HEK293 (cell line): ENCODE results near the gene TTYH1.

Experiments
- CTCF ChIA-PET: fragments of 350-600 bp; formaldehyde crosslinking; extraction: SDS; loops from one replicate; lab custom pipeline; 2021; ENCODE audit warnings: antibody characterized with exemption; lab: Yijun Ruan, JAX
- POLR2A ChIA-PET: fragments of 300-600 bp; formaldehyde crosslinking; extraction: SDS; loops from one replicate; lab custom pipeline; 2020; ENCODE audit warnings: antibody characterized with exemption, inconsistent platforms; lab: Yijun Ruan, JAX
- H3K27ac ChIP-seq: fragments of 200-500 bp; sonication (Bioruptor generic); 2 replicates; pipeline ENCODE4 v1.5.1; 2014; ENCODE audit warnings: low read depth, low read length, control low read depth, inconsistent platforms; ENCODE audit errors: extremely low read depth
- H3K36me3 ChIP-seq, 2 experiments: fragments of 200-500 bp in 1 of 2; sonication (Bioruptor generic) in 1 of 2; 1 replicate in 1 of 2; 2 replicates in 1 of 2; pipeline ENCODE4 v1.5.1; 2014 to 2017; ENCODE audit warnings: inconsistent platforms in 2 of 2, low read length in 2 of 2; ENCODE audit not compliant: control insufficient read depth in 2 of 2, insufficient read depth in 1 of 2
- H3K4me1 ChIP-seq: fragments of 200-500 bp; sonication (Bioruptor generic); 2 replicates; pipeline ENCODE4 v1.5.1; 2014; ENCODE audit warnings: mild to moderate bottlenecking, low read length, inconsistent platforms; ENCODE audit not compliant: control insufficient read depth, insufficient read depth
- H3K4me3 ChIP-seq: 2 replicates; pipeline ENCODE4 v1.5.1; 2011; ENCODE audit warnings: low read depth, mild to moderate bottlenecking, control low read depth, low read length, moderate library complexity
- H3K9me3 ChIP-seq: fragments of 200-500 bp; sonication (Bioruptor generic); 2 replicates; pipeline ENCODE4 v1.5.1; 2014; ENCODE audit warnings: low read depth, low read length, inconsistent platforms; ENCODE audit not compliant: control insufficient read depth, insufficient read depth
- FEZF1 ChIP-seq: fragments of 450-650 bp; formaldehyde crosslinking; IDR thresholded peaks from 2 replicates; pipeline ENCODE4 v1.5.1; 2016; ENCODE audit warnings: missing biosample characterization, missing genetic modification characterization
- IKZF3 ChIP-seq: fragments of 450-650 bp; IDR thresholded peaks from 2 replicates; pipeline ENCODE4 v1.5.0; 2018; ENCODE audit warnings: missing biosample characterization, mild to moderate bottlenecking, missing genetic modification characterization, moderate library complexity
- KLF16 ChIP-seq: fragments of 450-650 bp; formaldehyde crosslinking; IDR thresholded peaks from 2 replicates; pipeline ENCODE4 v1.5.1; 2017; ENCODE audit warnings: missing biosample characterization, missing genetic modification characterization
- ZBTB11 ChIP-seq: fragments of 450-650 bp; formaldehyde crosslinking; conservative IDR thresholded peaks from 2 replicates; pipeline ENCODE4 v1.5.1; 2016; ENCODE audit warnings: low read depth, missing biosample characterization, missing genetic modification characterization
- ZBTB20 ChIP-seq: fragments of 450-650 bp; formaldehyde crosslinking; IDR thresholded peaks from 2 replicates; pipeline ENCODE4 v1.5.1; 2016; ENCODE audit warnings: missing biosample characterization, missing genetic modification characterization
- ZFP69B ChIP-seq: fragments of 450-650 bp; formaldehyde crosslinking; IDR thresholded peaks from 2 replicates; pipeline ENCODE4 v1.5.1; 2016; ENCODE audit warnings: missing biosample characterization, missing genetic modification characterization
- ZIC2 ChIP-seq: fragments of 450-650 bp; formaldehyde crosslinking; IDR thresholded peaks from 2 replicates; pipeline ENCODE4 v1.5.1; 2016; ENCODE audit warnings: missing biosample characterization, missing genetic modification characterization
- ZNF223 ChIP-seq: fragments of 450-650 bp; formaldehyde crosslinking; IDR thresholded peaks from 2 replicates; pipeline ENCODE4 v1.5.1; 2016; ENCODE audit warnings: missing biosample characterization, missing genetic modification characterization
- TF ChIP-seq, protein P1 (sequence below): fragments of 450-650 bp; formaldehyde crosslinking; IDR thresholded peaks from 2 replicates; pipeline ENCODE4 v1.5.1; 2016; ENCODE audit warnings: missing biosample characterization, missing genetic modification characterization
- TF ChIP-seq, protein P2 (sequence below): fragments of 450-650 bp; formaldehyde crosslinking; IDR thresholded peaks from 2 replicates; pipeline ENCODE4 v1.5.1; 2017; ENCODE audit warnings: missing biosample characterization, missing genetic modification characterization
- TF ChIP-seq, protein P3 (sequence below): fragments of 450-650 bp; formaldehyde crosslinking; IDR thresholded peaks from 2 replicates; pipeline ENCODE4 v1.5.1; 2017; ENCODE audit warnings: missing biosample characterization, missing genetic modification characterization

The TTYH1 gene

GRCh38 chr19:54426291-54426931 lies 11.1 kb downstream of the TTYH1 start (continued):
- TF ChIP-seq ZFP69B (tag by site-specific recombination): no peak
- TF ChIP-seq FEZF1 (tag by site-specific recombination): no peak
- TF ChIP-seq ZIC2 (tag by site-specific recombination): peak; percentile 78
- no peak for TF ChIP-seq ZNF223 (tag by site-specific recombination)
- TF ChIP-seq, protein P1, sequence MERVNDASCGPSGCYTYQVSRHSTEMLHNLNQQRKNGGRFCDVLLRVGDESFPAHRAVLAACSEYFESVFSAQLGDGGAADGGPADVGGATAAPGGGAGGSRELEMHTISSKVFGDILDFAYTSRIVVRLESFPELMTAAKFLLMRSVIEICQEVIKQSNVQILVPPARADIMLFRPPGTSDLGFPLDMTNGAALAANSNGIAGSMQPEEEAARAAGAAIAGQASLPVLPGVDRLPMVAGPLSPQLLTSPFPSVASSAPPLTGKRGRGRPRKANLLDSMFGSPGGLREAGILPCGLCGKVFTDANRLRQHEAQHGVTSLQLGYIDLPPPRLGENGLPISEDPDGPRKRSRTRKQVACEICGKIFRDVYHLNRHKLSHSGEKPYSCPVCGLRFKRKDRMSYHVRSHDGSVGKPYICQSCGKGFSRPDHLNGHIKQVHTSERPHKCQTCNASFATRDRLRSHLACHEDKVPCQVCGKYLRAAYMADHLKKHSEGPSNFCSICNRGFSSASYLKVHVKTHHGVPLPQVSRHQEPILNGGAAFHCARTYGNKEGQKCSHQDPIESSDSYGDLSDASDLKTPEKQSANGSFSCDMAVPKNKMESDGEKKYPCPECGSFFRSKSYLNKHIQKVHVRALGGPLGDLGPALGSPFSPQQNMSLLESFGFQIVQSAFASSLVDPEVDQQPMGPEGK (tag by site-specific recombination): peak; percentile 38; the same call in 1 of the 2 replicates
- TF ChIP-seq IKZF3 (tag by site-specific recombination): no peak
- TF ChIP-seq KLF16 (tag by site-specific recombination): 0 out of 2 replicates have a peak, but pooled peaks have one; percentile 12

GRCh38 chr19:54427586-54427985 lies 12.3 kb downstream of the TTYH1 start:
- no peak for TF ChIP-seq ZBTB20 (tag by site-specific recombination)
- TF ChIP-seq, protein P2, sequence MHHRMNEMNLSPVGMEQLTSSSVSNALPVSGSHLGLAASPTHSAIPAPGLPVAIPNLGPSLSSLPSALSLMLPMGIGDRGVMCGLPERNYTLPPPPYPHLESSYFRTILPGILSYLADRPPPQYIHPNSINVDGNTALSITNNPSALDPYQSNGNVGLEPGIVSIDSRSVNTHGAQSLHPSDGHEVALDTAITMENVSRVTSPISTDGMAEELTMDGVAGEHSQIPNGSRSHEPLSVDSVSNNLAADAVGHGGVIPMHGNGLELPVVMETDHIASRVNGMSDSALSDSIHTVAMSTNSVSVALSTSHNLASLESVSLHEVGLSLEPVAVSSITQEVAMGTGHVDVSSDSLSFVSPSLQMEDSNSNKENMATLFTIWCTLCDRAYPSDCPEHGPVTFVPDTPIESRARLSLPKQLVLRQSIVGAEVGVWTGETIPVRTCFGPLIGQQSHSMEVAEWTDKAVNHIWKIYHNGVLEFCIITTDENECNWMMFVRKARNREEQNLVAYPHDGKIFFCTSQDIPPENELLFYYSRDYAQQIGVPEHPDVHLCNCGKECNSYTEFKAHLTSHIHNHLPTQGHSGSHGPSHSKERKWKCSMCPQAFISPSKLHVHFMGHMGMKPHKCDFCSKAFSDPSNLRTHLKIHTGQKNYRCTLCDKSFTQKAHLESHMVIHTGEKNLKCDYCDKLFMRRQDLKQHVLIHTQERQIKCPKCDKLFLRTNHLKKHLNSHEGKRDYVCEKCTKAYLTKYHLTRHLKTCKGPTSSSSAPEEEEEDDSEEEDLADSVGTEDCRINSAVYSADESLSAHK: no peak
- TF ChIP-seq ZBTB11 (tag by site-specific recombination): no peak
- TF ChIP-seq, protein P3, sequence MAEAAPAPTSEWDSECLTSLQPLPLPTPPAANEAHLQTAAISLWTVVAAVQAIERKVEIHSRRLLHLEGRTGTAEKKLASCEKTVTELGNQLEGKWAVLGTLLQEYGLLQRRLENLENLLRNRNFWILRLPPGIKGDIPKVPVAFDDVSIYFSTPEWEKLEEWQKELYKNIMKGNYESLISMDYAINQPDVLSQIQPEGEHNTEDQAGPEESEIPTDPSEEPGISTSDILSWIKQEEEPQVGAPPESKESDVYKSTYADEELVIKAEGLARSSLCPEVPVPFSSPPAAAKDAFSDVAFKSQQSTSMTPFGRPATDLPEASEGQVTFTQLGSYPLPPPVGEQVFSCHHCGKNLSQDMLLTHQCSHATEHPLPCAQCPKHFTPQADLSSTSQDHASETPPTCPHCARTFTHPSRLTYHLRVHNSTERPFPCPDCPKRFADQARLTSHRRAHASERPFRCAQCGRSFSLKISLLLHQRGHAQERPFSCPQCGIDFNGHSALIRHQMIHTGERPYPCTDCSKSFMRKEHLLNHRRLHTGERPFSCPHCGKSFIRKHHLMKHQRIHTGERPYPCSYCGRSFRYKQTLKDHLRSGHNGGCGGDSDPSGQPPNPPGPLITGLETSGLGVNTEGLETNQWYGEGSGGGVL (tag by site-specific recombination): no peak
- ChIA-PET POLR2A (interaction anchor here (0.6 to 3.0 kb wide), 3 partner anchors 21 to 38 kb away, joined by 3 to 18 read pairs (median 4); partner anchors contain the start of gene LENG8), CTCF (interaction anchor here (0.6 to 2.8 kb wide), 6 partner anchors 11 to 1221 kb away, joined by 3 to 15 read pairs (median 4); no protein-coding TSS in a partner anchor)
- Histone ChIP-seq H3K4me3 (no peak overlapping the region), H3K36me3 (no peaks in the 10 kb centered on the region), H3K4me1 (peaks cover 10% of the 10 kb centered on the region), H3K9me3 (no peaks in the 10 kb centered on the region), H3K27ac (no peak overlapping the region)
